Esophagus squamous epithelium (tissue), 5 donors: ENCODE results near the gene WDFY3. TPM values are rescaled to one million over a fixed set of nuclear protein-coding genes. Genes with fewer than 3 reads are reported as not detected.

ENCODE experiments used
- DNase-seq: peaks from one replicate; lab custom pipeline; 2025; lab: John Stamatoyannopoulos, UW
- H3K27ac ChIP-seq, 4 donors: fragments of 200-600 bp; sonication (generic); one replicate each; pipeline ENCODE4 v1.5.1; 2016 to 2019; ENCODE audit warnings: mild to moderate bottlenecking in 1 of 4
- H3K27me3 ChIP-seq, 4 donors: fragments of 200-600 bp; sonication (generic); 1 replicate in 3 of 4; 2 replicates in 1 of 4; pipeline versions ENCODE4 v1.5.1 to v1.6.0; 2017 to 2021; ENCODE audit warnings: antibody characterized with exemption in 1 of 4
- H3K36me3 ChIP-seq, 3 donors: fragments of 200-600 bp; sonication (generic); one replicate each; pipeline ENCODE4 v1.5.1; 2016 to 2019
- H3K4me1 ChIP-seq, 3 donors: fragments of 200-600 bp; sonication (generic); one replicate each; pipeline ENCODE4 v1.5.1; 2017 to 2019
- H3K4me3 ChIP-seq, 4 donors: fragments of 200-600 bp; sonication (generic); 1 replicate in 3 of 4; 2 replicates in 1 of 4; pipeline ENCODE4 v1.5.1; 2016 to 2019; ENCODE audit warnings: mild to moderate bottlenecking in 2 of 4, moderate library complexity in 1 of 4
- H3K9me3 ChIP-seq, 3 donors: fragments of 200-600 bp; sonication (generic); one replicate each; pipeline ENCODE4 v1.5.1; 2016 to 2019
- POLR2A ChIP-seq, 4 donors: fragments of 450-650 bp; IDR thresholded peaks; one replicate each; pipeline ENCODE4 v1.6.1; 2017; ENCODE audit warnings: antibody characterized with exemption in 4 of 4, mild to moderate bottlenecking in 4 of 4, moderate library complexity in 3 of 4
- WGBS, 2 donors: methylation state at CpG; one replicate each; pipeline ENCODE4 v1.1.5; 2018; 5-methylcytosine and 5-hydroxymethylcytosine counted together
- intact Hi-C: fragments of 100-400 bp; cut with DNase I; formaldehyde crosslinking; loops from one replicate; pipeline ENCODE4 v1.15.0; 2022
- total RNA-seq, 4 donors: library from RNA; depleted of rRNA; stranded (reverse); fragments of >200 nt; gene quantifications; one replicate each; pipeline ENCODE4 v1.1.0, GENCODE V29; 2016
- TF ChIP-seq, protein P1 (sequence below), 6 experiments: fragments of 450-650 bp in 4 of 6; fragments of 200-600 bp in 2 of 6; sonication (generic) in 2 of 6; IDR thresholded peaks; one replicate each; pipeline ENCODE4 v1.5.1; 2016 to 2019; ENCODE audit warnings: antibody characterized with exemption in 6 of 6, mild to moderate bottlenecking in 4 of 6, moderate library complexity in 4 of 6
- donor health status: DM: yes; HTN: yes; CAD: no.

WDFY3 gene
- total RNA-seq, 4 donors from 2014 or later = 30.9 to 70.0 (median 42.2) TPM

DNA sequence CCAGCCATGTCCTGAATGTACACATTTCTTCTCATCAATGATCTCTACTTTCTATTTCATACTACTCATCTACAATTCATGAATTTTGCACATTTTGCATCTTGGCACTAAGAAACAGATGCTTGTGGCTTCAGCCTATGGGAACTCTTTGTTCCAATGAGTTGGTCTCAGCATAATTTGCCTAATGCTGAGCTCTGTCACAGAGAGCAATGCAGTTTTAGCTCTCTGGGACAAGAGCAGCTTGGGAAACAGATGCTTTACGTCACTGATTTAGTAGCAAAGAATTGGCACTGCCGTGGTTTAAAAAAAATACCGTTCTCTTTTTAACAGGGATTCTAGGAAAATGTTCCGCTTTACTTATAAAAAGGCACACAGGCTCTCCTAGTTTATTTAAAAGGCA, 162.4 kb downstream of the WDFY3 start:
- intact Hi-C loops = no loop called here
- Histone ChIP-seq H3K4me1 (no peaks in the 10 kb centered on the region), H3K4me3 (no peak overlapping the region)

DNA sequence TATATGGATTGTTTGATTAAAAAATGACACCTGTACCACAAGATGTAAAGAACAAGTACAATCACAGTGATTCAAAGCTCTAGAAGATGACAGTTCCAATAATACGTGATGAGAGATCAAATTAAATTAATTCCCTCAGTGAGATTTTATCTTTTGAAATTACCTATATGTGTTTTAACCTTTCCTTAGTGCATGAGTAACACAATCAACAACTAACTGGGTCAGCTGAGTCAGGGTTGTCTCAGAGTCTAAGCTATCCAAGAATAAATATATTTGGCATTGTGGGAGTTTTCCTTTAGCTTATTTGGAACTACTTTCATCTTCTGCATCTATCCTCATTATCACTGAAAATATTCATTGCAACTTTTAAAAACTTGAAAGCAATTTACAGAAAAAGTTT, 162.8 kb downstream of the WDFY3 start:
- Histone ChIP-seq H3K4me1 (no peaks in the 10 kb centered on the region), H3K27me3 (no peaks in the 10 kb centered on the region), H3K9me3 (no peaks in the 10 kb centered on the region), H3K27ac (no peak overlapping the region), H3K4me3 (no peak overlapping the region), H3K36me3 (peaks cover 0 to 66% (median 0%) of the 10 kb centered on the region in 3 donors)
- intact Hi-C loops = no loop called here
- no peak for TF ChIP-seq POLR2A (IDR thresholded peaks at IDR 0.05)
- TF ChIP-seq, protein P1, sequence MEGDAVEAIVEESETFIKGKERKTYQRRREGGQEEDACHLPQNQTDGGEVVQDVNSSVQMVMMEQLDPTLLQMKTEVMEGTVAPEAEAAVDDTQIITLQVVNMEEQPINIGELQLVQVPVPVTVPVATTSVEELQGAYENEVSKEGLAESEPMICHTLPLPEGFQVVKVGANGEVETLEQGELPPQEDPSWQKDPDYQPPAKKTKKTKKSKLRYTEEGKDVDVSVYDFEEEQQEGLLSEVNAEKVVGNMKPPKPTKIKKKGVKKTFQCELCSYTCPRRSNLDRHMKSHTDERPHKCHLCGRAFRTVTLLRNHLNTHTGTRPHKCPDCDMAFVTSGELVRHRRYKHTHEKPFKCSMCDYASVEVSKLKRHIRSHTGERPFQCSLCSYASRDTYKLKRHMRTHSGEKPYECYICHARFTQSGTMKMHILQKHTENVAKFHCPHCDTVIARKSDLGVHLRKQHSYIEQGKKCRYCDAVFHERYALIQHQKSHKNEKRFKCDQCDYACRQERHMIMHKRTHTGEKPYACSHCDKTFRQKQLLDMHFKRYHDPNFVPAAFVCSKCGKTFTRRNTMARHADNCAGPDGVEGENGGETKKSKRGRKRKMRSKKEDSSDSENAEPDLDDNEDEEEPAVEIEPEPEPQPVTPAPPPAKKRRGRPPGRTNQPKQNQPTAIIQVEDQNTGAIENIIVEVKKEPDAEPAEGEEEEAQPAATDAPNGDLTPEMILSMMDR (IDR thresholded peaks at IDR 0.05) = no peak
- DNase-seq = no peak
- WGBS, 2 donors = 73 to 75% methylated on average over 1 of the region's 1 CpG

More for the DNA sequence above, 162.4 kb downstream of the WDFY3 start:
- Histone ChIP-seq H3K27ac (no peak overlapping the region), H3K9me3 (no peaks in the 10 kb centered on the region), H3K27me3 (no peaks in the 10 kb centered on the region), H3K36me3 (peaks cover 0 to 66% (median 0%) of the 10 kb centered on the region in 3 donors)
- no peak for TF ChIP-seq POLR2A (IDR thresholded peaks at IDR 0.05)
- TF ChIP-seq, protein P1 (IDR thresholded peaks at IDR 0.05) = no peak
- no peak for DNase-seq
- 65 to 69% methylated on average over 4 of the region's 4 CpGs for WGBS, 2 donors

DNA sequence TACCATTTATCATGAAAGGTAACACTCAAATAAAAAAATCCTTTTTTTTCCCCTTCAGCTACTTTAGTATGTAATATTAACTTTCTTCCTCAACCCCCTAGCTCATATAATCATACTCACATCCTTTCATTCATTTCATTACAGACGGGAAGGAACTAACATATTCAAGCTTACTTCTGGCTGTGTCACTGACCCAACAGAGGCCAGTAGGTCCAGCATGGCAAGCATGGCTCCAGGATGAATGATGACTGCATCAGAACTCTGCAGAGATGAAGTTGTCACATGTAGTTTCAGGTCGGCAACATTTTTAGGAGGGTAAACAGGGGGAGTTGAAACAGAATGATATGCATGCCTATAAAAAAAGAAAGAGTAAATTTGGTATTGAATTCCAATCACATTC, 163.4 kb downstream of the WDFY3 start:
- Histone ChIP-seq H3K27ac (no peak overlapping the region), H3K4me1 (no peaks in the 10 kb centered on the region), H3K36me3 (peaks cover 0 to 63% (median 0%) of the 10 kb centered on the region in 3 donors), H3K27me3 (no peaks in the 10 kb centered on the region), H3K4me3 (no peak overlapping the region), H3K9me3 (no peaks in the 10 kb centered on the region)
- 76 to 85% methylated on average over 2 of the region's 2 CpGs for WGBS, 2 donors
- DNase-seq = no peak
- intact Hi-C loops = no loop called here
- TF ChIP-seq POLR2A (IDR thresholded peaks at IDR 0.05) = no peak
- TF ChIP-seq, protein P1 (IDR thresholded peaks at IDR 0.05) = no peak

DNA sequence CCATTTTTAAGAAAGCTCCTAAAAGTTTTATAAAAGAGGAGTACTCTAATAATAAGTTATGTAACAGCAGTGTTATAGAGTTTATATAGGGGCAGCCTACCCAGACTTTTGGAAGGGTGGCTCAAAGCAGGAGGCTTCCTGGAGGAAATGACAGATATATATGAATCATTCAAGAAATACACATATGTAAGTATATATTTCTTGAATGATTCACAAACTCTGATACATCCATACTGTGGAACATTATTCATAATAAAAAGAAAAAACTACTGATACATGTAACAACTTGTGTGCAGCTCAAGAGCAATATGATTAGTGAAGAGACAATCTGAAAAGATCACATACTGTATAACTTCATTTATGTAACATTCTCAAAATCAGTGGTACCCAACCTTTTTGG, 166.2 kb downstream of the WDFY3 start:
- Histone ChIP-seq H3K27ac (no peak overlapping the region), H3K4me3 (no peak overlapping the region), H3K9me3 (no peaks in the 10 kb centered on the region), H3K36me3 (peaks cover 0 to 72% (median 0%) of the 10 kb centered on the region in 3 donors), H3K27me3 (no peaks in the 10 kb centered on the region), H3K4me1 (no peaks in the 10 kb centered on the region)
- intact Hi-C loops = no loop called here
- no peak for TF ChIP-seq POLR2A (IDR thresholded peaks at IDR 0.05)
- TF ChIP-seq, protein P1 (IDR thresholded peaks at IDR 0.05) = no peak
- no peak for DNase-seq

DNA sequence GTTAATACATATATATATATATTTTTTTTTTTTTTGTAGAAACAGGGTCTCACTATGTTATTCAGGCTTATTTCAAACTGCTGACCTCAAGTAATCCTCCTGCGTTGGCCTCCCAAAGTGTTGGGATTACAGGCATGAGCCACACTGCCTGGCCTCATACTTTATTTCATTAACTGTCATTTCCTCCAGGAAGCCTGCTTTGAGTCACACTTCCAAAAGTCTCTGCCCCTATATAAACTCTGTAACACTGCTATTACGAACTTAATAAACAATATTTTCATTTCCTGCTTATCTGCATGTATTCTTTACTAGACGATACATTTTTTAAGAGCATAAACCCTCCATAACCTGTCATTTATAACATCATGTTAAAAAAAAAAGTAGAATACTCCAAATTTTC, 167.2 kb downstream of the WDFY3 start:
- no peaks in the 10 kb centered on the region for H3K27me3 ChIP-seq
- peaks cover 0 to 81% (median 0%) of the 10 kb centered on the region in 3 donors for H3K36me3 ChIP-seq
- no peak for DNase-seq
- WGBS, 2 donors = 64 to 70% methylated on average over 3 of the region's 3 CpGs
- no peak for TF ChIP-seq POLR2A (IDR thresholded peaks at IDR 0.05)
- TF ChIP-seq, protein P1 (IDR thresholded peaks at IDR 0.05) = no peak
- no peaks in the 10 kb centered on the region for H3K9me3 ChIP-seq
- intact Hi-C loops = no loop called here
- no peak overlapping the region for H3K4me3 ChIP-seq
- H3K27ac ChIP-seq = no peak overlapping the region
- no peaks in the 10 kb centered on the region for H3K4me1 ChIP-seq
